ENCODE measurements around the gene PMM2.
"Not testable (repeated sequence)": the region's sequence is repeated elsewhere in the genome, so short reads cannot be mapped to it uniquely, and the experiment has no call there.

PMM2 gene

DNA sequence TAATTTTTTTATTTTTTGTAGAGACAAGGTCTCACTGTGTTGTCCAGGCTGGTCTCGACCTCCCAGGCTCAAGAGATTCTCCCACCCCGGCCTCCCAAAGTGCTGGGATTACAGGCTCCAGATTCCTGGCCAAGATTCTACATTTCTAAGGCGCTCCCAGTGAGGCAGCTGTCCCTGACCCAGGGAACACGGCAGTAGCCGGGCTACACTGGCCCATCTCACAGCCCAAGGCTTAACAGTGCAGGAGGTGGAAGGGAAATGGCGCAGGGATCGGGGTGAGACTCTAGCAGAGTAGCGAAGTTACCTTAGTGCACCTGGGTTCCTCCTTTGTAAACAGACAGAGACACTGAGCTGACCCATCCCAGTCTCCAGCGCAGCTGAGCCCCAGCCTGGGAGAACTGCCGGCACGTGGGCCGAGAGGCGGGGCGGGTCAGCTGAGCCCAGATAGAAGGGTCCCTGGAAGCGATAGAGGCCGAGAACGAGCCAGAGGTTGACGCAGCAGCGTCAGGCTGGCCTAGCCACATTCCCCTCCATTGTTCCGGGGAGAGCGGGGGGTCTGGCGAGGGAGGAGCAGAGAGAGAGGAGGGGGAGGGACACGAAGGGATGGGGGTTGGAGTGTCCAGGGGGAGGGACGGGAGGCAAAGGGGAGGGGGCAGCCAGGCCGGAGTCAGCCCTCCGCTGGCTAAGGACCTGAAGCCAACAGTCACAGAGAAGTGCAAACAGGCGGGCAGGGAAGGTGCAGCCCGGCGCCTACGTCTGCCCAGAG, 68.7 kb downstream of the PMM2 start:
- in situ Hi-C loops (cut with MboI; ENCODE audit: low sequenced_read_pairs), result no loop called here

DNA sequence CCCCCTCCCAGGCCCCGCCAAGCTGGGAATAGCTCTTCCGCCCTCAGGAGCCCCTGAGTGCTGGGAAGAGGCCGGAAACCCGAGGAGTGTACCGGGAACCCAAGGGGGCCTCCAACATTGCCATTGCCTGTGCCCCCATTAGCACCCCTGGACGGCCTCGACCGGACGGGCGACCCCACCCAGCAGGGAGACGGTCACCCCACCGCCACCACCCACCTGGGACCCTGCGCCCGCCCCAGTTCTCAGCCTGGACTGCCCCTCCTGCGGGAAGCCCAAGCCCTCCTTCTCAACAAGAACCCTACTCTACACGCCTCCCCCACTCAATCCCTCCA, 69.2 kb downstream of the PMM2 start:
- in situ Hi-C loops (cut with MboI; ENCODE audit: low sequenced_read_pairs), result no loop called here

DNA sequence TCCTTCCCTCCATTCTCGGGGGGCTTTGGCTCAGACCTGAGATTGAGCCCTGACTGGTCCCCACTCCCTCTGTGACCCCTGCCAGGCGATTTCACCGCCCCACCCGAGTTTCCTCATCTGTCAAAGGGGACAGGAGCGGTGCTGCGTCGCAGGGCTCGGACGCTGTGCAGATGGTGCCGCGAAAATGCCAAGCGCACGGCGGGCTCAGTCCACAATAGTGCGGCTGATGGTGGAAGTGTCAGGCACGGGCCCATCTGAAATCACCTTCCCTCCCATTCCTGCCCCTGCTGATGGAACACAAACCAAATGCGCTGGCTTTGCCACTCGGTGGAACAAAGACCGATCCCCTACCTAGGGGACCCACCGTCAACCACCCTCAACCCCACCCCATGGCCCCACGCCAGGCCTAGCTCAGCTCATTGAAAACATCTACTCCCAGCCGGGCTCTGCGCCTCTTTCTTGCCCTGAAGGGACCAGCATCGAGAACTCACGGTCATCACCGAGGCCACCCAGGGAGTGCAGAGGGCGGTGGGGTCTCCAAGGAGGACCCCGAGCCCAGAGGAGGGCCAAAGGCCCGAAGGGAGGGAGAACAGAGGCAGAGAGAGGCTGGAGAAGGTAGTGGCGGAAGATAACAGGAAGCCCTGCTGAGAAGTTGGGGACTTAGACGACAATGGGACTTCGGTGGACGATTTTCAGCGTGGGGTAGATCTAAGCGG, 69.7 kb downstream of the PMM2 start:
- in situ Hi-C loops (cut with MboI; ENCODE audit: low sequenced_read_pairs), result no loop called here

DNA sequence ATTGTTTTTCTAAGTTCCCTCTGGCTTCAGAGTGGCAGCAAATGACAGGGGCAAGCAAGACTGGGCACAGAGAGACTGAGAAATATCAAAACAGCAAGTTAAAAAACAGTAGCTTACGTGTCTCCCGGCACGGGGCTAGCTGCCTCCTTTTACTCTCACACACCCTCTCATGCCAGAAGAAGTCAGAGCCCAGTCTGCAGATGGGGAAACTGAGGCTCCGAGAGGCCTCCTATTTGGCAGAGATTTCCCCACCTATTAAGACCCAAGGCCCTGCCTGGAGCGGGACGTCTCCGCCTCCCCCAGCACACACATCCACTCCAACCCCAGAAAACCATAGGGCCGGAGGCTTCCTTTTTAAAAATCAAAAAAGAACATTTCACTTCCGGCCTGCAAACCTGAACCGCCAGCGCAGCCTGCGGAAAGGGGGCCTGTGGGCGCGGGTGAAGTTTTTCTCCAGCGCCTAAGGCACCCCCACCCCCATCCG, 70.3 kb downstream of the PMM2 start:
- in situ Hi-C loops (cut with MboI; ENCODE audit: low sequenced_read_pairs), result no loop called here

DNA sequence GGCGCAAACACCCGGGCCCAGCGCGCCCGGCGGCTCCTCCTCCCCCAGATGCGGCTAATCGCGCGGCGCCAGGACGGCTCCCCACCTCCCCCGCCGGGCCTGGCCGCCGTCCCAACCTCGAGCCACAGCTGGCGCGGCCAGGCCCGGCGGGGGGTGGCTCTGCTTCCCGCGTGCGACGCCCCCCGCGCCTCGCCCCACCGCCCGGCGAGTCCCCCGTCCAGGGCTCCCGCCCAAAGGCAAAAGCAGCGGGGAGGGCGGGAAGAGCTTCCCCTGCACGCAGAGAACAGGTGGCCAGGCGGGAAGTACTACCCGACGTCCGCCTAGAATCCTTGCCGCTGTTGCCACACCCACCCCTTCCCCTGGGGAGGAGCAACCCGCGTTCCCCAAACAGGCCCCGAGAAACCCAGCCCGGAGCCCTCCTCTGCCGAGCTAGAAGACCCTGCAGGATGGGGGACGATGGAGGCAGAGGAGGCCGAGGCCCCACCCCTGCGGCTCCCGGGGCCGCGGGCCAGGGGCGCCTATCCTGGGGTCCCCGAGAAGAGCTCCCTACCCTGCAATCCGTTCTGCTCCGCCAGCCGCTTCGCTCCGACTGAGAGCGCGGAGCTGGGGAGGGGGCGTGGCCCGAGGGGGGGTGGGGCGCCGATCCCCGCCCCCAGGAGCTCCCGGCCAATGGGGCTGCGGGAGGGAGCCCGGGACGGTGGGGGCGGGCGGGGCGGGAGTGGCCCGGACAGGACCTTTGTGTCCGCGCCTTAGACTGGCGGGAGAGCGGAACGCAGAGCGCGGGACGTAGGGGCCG, 71.0 kb downstream of the PMM2 start, which contains the start of gene CARHSP1:
Gene CARHSP1, minus strand, starts transcription at position 591 of the 796 bp plus-strand sequence. CDS start 9,678 bp downstream, outside the sequence.
- in situ Hi-C loops (cut with MboI; ENCODE audit: low sequenced_read_pairs), result no loop called here

DNA sequence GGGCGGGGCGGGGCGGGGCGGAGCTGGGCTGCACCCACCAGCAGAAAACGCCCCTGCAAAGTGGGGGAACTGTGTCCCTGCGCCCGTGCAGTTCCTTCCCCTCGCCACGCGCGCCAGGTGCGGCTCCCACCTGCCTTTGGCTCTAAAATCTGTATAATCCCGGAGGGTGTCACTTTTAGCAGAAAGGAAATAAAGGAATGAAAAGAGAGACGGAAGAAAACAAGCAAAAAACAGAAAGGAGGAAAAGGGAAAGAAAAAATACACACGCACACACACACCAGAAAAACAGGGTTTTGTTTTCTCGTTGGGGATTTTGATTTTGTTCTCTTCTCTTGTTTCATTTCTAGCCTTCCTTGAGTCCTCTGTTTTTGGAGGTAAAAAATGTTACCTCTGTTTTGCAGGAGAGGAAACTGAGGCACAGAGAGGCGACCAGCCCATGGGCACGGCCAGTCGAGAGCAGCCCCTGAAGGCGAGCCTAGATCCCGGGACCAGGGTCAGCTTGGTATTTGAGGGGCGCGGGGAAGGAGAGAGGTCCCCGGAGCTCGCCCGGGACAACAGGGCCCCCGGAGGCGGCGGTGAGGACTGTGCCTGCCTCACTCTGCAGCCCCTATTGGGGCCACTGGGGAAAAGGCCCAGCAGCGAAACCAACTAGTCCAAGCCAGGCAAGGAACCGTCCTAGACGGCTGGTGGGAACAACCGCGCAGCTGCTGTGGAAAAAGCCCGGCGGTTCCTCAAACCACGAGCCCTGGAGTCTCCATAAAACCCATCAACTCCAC, 71.8 kb downstream of the PMM2 start:
- in situ Hi-C loops (cut with MboI; ENCODE audit: low sequenced_read_pairs), result no loop called here

DNA sequence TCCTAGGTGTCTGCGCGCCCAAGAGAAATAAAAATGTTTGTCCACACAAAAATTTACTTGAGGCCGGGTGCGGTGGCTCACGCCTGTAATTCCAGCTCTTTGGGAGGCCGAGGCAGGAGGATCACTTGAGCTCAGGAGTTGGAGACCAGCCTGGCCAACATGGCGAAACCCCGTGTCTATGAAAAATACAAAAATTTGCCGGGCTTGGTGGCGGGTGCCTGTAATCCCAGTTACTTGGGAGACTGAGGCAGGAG, 72.3 kb downstream of the PMM2 start:
- in situ Hi-C loops (cut with MboI; ENCODE audit: low sequenced_read_pairs), result not testable (repeated sequence)

DNA sequence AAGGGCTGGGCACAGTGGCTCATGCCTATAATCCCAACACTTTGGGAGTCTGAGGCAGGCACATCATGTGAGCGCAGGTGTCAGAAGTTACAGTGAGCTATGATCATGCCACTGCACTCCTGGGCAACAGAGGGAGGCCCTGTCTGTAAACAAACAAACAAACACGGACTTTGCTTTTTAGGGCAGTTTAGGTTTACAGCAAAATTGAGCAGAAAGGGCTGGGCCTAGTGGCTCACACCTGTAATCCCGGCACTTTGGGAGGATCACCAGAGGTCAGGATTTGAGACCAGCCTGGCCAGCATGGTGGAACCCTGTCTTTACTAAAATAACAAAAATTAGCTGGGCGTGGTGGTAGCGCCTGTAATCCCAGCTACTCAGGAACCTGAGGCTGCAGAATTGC, 74.4 kb downstream of the PMM2 start:
- in situ Hi-C loops (cut with MboI; ENCODE audit: low sequenced_read_pairs), result no loop called here

DNA sequence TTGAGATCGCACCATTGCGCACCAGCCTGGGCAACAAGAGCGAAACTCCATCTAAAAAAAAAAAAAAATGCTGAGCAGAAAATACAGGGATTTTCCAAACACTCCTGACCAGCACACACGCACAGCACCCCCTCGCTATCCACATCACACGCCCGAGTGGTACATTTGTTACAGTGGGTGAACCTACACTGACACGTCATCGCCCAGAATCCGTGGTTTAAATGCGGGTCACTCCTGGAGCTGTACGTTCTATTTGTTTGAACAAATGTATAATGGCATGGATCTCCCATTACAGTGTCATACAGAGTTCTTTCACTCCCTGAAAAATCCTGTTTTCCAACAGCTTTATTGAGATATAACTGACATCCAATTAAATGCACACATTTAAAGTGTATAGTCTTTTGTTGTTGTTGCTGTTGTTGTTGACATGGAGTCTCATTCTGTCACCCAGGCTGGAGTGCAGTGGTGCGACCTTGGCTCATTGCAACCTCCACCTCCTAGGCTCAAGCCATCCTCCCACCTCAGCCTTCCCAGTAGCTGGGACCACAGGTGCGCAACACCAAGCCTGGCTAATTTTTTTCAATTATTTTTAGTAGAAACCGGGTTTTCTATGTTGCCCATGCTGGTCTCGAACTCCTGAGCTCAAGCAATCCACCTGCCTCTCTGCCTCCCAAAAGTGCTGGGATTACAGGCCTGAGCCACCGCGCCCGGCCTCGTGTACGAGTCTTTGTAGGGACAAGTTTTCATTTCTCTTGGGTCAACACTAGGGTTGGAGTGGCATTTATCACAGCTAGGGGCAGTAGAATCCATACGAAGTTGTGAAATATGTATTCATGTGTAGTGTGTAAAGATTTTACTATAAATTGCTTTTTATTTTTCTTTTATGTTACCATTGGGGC, 75.6 kb downstream of the PMM2 start:
- in situ Hi-C loops (cut with MboI; ENCODE audit: low sequenced_read_pairs), result no loop called here

DNA sequence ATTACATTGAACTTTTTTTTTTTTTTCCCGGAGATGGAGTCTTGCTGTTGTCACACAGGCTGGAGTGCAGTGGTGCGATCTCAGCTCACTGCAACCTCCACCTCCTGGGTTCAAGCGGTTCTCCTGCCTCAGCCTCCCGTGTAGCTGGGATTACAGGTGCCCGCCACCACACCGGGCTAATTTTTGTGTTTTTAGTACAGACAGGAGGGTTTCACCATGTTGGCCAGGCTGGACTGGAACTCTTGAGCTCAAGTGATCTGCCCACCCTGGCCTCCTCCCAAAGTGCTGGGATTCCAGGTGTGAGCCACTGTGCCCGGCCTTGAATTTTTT, 76.2 kb downstream of the PMM2 start:
- in situ Hi-C loops (cut with MboI; ENCODE audit: low sequenced_read_pairs), result not testable (repeated sequence)

DNA sequence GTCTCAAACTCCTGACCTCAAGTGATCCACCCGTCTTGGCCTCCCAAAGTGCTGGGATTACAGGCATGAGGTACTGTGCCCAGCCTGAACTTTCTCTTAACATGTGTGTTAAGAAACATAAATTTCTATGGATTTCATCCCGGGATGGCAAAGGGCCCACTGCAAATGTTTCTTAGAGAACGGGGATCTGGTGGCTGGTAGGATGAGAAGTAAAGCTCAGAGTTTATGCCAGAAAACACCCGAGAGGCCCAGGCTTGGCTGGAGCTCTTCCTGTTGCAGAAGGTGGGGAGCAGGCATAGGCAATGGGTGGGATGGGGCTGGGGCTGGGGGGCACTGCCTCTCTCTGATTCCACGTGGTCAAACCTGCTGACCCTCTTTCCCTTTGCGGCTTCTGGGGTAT, 76.7 kb downstream of the PMM2 start:
- in situ Hi-C loops (cut with MboI; ENCODE audit: low sequenced_read_pairs), result no loop called here

DNA sequence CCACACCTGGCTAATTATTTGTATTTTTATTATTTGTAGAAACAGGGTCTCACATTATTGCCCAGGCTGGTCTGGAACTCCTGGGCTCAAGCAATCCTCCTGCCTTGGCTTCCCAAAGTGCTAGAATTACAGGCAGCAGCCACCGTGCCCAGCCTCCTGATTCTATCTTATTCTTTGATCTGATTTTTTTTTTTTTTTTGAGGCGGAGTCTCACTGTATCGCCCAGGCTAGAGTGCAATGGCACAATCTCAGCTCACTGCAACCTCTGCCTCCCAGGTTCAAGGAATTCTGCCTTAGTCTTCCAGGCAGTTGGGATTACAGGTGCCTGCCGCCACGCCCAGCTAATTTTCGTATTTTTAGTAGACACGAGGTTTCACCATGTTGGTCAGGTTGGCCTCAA, 77.7 kb downstream of the PMM2 start:
- in situ Hi-C loops (cut with MboI; ENCODE audit: low sequenced_read_pairs), result not testable (repeated sequence)

DNA sequence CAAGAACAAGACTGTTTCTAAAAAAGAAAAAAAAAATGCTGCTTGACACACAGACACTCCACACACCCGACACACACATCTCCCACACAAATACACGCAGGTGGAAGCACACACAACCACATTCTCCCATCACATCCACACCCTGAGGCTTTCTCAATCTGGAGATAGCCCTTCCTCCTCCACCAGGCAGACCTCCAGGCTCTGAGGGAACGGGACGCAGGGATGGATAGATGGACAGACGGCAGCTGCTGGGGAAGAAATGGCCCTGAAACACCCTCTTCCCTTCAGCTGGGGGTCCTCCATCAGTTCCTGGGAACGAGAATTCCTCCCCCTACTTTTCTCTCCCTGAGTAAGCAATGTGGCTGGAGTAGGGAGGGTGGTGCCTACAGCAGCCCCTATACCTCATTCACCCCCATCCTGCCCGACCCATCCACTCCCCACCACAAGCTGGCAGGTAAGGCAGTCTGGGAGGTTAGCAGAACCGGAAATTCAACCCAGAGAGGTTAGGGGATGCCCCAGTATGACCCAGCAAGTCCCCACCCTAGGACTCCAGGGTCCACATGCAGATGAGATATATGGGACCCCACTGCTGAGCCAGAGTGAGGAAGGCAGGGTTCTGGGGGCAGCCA, 80.4 kb downstream of the PMM2 start:
- in situ Hi-C loops (cut with MboI; ENCODE audit: low sequenced_read_pairs), result no loop called here

DNA sequence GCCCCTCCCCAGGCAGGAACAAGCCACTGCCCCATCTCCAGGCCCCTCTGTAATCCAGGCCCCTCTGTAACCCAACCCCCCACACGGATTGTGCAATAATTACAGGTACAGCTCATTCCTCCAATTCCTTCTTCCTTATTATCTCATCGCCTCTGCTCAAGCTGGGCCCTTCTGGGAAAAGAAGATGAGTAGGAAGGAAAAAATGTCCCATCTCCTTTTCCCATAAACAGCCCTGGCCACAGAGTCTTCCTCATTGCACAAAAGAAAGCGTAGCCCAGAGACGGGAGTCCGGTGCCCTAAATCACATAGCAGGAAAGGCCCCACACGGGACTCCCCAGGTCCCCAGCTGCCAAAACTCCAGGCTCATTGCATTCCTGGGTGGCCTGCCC, 80.9 kb downstream of the PMM2 start:
- in situ Hi-C loops (cut with MboI; ENCODE audit: low sequenced_read_pairs), result no loop called here

DNA sequence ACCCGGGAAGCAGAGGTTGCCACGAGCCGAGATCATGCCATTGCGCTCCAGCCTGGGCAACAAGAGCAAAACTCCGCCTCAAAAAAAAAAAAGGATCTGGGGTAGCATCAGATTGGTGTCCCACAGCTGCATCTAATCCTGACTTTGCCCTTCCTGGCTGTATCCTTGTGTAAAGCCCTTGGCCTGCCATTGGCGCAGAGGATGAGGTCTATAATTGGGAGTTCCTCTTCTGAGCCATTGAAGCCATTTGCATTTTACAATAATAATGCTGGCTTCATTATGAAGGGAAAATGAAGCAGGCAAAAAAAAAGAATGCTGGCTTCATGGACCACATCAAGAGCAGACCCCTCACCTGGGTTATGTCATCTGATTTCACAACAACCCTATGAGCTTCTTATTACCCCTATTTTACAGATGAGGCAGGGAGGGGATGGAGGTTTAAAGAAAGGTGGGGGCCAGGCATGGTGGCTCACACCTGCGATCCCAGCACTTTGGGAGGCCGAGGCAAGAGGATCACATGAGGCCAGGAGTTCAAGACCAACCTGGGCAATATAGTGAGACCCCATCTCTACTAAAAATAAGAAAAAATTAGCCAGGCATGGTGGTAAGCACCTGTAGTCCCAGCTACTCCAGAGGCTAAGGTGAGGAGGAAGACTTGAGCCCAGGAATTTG, 83.3 kb downstream of the PMM2 start:
- in situ Hi-C loops (cut with MboI; ENCODE audit: low sequenced_read_pairs), result no loop called here

DNA sequence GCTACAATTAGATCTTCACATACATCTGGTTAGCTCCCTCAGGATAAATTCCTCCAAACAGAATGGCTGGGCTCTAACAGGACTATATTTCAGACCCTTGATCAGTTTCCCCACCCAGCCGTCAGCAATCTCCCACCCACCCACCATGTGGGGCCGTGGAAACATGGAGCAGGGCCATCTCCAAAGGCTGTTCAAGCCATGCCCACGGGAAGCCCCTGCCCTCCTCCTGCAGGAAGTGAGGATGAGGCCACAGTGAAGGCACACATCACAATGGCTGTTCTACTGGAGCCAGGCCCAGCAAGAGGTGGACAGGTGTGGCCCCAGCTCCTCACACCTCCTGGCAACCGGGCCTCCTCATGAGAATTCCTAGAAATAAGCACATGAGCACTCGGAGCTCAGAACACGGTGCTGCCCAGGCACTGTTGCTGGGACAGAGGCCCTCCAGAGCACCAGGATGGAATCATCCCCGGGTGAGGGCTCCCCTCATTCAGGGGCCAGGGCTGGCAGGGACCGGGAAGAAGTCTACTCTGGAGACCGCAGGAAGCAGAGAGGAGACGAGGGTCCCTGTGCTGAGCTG, 84.5 kb downstream of the PMM2 start, which contains the start of gene LITAFD:
Gene LITAFD, plus strand, starts transcription at position 311 of the 577 bp plus-strand sequence. CDS start 2,005 bp downstream, outside the sequence.
- in situ Hi-C loops (cut with MboI; ENCODE audit: low sequenced_read_pairs), result no loop called here

DNA sequence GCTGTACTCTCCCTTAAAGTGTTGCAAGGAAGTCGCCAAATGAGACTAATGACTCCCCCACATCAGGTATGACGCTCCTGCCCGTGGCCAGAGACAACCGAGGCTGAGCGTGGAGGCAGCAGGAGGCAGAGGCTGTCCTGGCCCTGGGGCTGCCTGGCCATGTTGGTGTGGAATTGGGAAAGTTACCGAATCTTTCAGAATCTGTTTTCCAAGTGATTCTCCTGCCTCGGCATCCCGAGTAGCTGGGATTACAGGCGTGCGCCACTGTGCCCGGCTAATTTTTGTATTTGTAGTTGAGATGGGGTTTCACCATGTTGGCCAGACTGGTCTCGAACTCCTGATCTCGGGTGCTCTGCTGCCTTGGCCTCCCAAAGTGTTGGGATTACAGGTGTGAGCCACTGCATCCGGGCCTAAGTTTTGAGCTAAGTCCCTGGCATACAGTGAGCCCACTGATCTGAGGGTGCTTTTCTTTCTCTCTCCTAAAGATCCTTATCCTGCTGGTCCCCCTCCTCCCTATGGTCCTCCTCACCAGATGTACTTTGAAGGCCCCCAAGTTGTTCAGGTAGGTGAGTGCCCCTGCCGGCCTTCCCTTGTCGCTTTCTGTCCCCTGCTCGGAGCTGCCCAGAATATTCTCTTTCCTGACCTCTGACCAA, 85.2 kb downstream of the PMM2 start:
- in situ Hi-C loops (cut with MboI; ENCODE audit: low sequenced_read_pairs), result no loop called here
